Esophagus squamous epithelium (tissue), 5 donors: Measurements from ENCODE around the gene SPG11. TPM values are rescaled to one million over a fixed set of nuclear protein-coding genes. Genes with fewer than 3 reads are reported as not detected.

Source experiments
- DNase-seq: peaks from one replicate; lab custom pipeline; 2025; lab: John Stamatoyannopoulos, UW
- H3K27ac ChIP-seq, 4 donors: fragments of 200-600 bp; sonication (generic); one replicate each; pipeline ENCODE4 v1.5.1; 2016 to 2019; ENCODE audit warnings: mild to moderate bottlenecking in 1 of 4
- H3K27me3 ChIP-seq, 4 donors: fragments of 200-600 bp; sonication (generic); 1 replicate in 3 of 4; 2 replicates in 1 of 4; pipeline versions ENCODE4 v1.5.1 to v1.6.0; 2017 to 2021; ENCODE audit warnings: antibody characterized with exemption in 1 of 4
- H3K36me3 ChIP-seq, 3 donors: fragments of 200-600 bp; sonication (generic); one replicate each; pipeline ENCODE4 v1.5.1; 2016 to 2019
- H3K4me1 ChIP-seq, 3 donors: fragments of 200-600 bp; sonication (generic); one replicate each; pipeline ENCODE4 v1.5.1; 2017 to 2019
- H3K4me3 ChIP-seq, 4 donors: fragments of 200-600 bp; sonication (generic); 1 replicate in 3 of 4; 2 replicates in 1 of 4; pipeline ENCODE4 v1.5.1; 2016 to 2019; ENCODE audit warnings: mild to moderate bottlenecking in 2 of 4, moderate library complexity in 1 of 4
- H3K9me3 ChIP-seq, 3 donors: fragments of 200-600 bp; sonication (generic); one replicate each; pipeline ENCODE4 v1.5.1; 2016 to 2019
- CTCF ChIP-seq, 6 experiments: fragments of 450-650 bp in 4 of 6; fragments of 200-600 bp in 2 of 6; sonication (generic) in 2 of 6; IDR thresholded peaks; one replicate each; pipeline ENCODE4 v1.5.1; 2016 to 2019; ENCODE audit warnings: antibody characterized with exemption in 6 of 6, mild to moderate bottlenecking in 4 of 6, moderate library complexity in 4 of 6
- POLR2A ChIP-seq, 4 donors: fragments of 450-650 bp; IDR thresholded peaks; one replicate each; pipeline ENCODE4 v1.6.1; 2017; ENCODE audit warnings: antibody characterized with exemption in 4 of 4, mild to moderate bottlenecking in 4 of 4, moderate library complexity in 3 of 4
- WGBS, 2 donors: methylation state at CpG; one replicate each; pipeline ENCODE4 v1.1.5; 2018; 5-methylcytosine and 5-hydroxymethylcytosine counted together
- intact Hi-C: fragments of 100-400 bp; cut with DNase I; formaldehyde crosslinking; loops from one replicate; pipeline ENCODE4 v1.15.0; 2022
- total RNA-seq, 4 donors: library from RNA; depleted of rRNA; stranded (reverse); fragments of >200 nt; gene quantifications; one replicate each; pipeline ENCODE4 v1.1.0, GENCODE V29; 2016
- donor health status: DM: yes; HTN: yes; CAD: no.

Gene SPG11
- total RNA-seq, result 10 to 100 TPM; 43.9 to 84.3 (median 50.0) TPM

GRCh38 chr15:44663410-44664308, at the start of gene SPG11:
Gene SPG11, minus strand, starts transcription at chr15:44663662. Its CDS starts 15 bp downstream, at chr15:44663647.
- DNase-seq, result peak; percentile 88
- H3K27ac ChIP-seq, result peak within 1 kb of the TSS; percentile 98 to 100 (median 98)
- TF ChIP-seq POLR2A (IDR thresholded peaks at IDR 0.05) (peak in 3 of 4 donors; percentile 65 to 96 (median 85)), CTCF (IDR thresholded peaks at IDR 0.05) (peak; percentile 91 to 99 (median 98))
- peak within 1 kb of the TSS; percentile 96 to 100 (median 100) for H3K4me3 ChIP-seq
- intact Hi-C loops, result loop anchor here (10.0 kb wide), 1 partner anchor 71 kb away; the partner anchor contains the start of gene TRIM69
- WGBS, 2 donors, result 12% methylated on average over 31 to 36 of the region's 53 CpGs
- no peaks in the 10 kb centered on the region for H3K27me3 ChIP-seq
- H3K9me3 ChIP-seq, result no peaks in the 10 kb centered on the region
- H3K36me3 ChIP-seq, result peaks cover 0 to 19% (median 0%) of the 10 kb centered on the region in 3 donors
- peaks cover 9 to 36% (median 10%) of the 10 kb centered on the region in 3 donors for H3K4me1 ChIP-seq

GRCh38 chr15:44712346-44713005, 49.0 kb upstream of the SPG11 start:
- no peaks in the 10 kb centered on the region for H3K9me3 ChIP-seq
- TF ChIP-seq CTCF (IDR thresholded peaks at IDR 0.05), result no peak
- peak in 1 of 4 donors; percentile 74 for TF ChIP-seq POLR2A (IDR thresholded peaks at IDR 0.05)
- H3K4me3 ChIP-seq, result peak overlapping the region; percentile 81 to 99 (median 92)
- no peak for DNase-seq
- intact Hi-C loops, result no loop called here
- 4 to 6% methylated on average over 19 to 20 of the region's 24 CpGs for WGBS, 2 donors
- peaks cover 6 to 33% (median 23%) of the 10 kb centered on the region in 3 donors for H3K36me3 ChIP-seq
- peaks cover 9 to 62% (median 24%) of the 10 kb centered on the region in 3 donors for H3K4me1 ChIP-seq
- H3K27ac ChIP-seq, result peak overlapping the region; percentile 97 to 100 (median 100)
- no peaks in the 10 kb centered on the region for H3K27me3 ChIP-seq

- H3K4me3 ChIP-seq, result peak overlapping the region; percentile 81 to 99 (median 92)
- H3K9me3 ChIP-seq, result no peaks in the 10 kb centered on the region
- H3K36me3 ChIP-seq, result peaks cover 6 to 27% (median 17%) of the 10 kb centered on the region in 3 donors
- no peak for DNase-seq
- intact Hi-C loops, result no loop called here
- no peaks in the 10 kb centered on the region for H3K27me3 ChIP-seq
- 0 to 1% methylated on average over 12 to 14 of the region's 46 CpGs for WGBS, 2 donors
- H3K27ac ChIP-seq, result peak overlapping the region; percentile 97 to 100 (median 100)
- no peak for TF ChIP-seq CTCF (IDR thresholded peaks at IDR 0.05)
- TF ChIP-seq POLR2A (IDR thresholded peaks at IDR 0.05), result no peak
- H3K4me1 ChIP-seq, result peaks cover 9 to 59% (median 24%) of the 10 kb centered on the region in 3 donors
These were observed 48.4 kb upstream of the SPG11 start for GRCh38 chr15:44711743-44712345.

- intact Hi-C loops, result no loop called here
- Histone ChIP-seq H3K4me1 (peaks cover 9 to 53% (median 20%) of the 10 kb centered on the region in 3 donors), H3K9me3 (no peaks in the 10 kb centered on the region), H3K4me3 (peak within 1 kb of the TSS; percentile 81 to 99 (median 92)), H3K27ac (peak within 1 kb of the TSS; percentile 97 to 100 (median 100)), H3K27me3 (no peaks in the 10 kb centered on the region), H3K36me3 (peaks cover 6 to 21% (median 10%) of the 10 kb centered on the region in 3 donors)
- TF ChIP-seq CTCF (IDR thresholded peaks at IDR 0.05) (peak in 2 of 6 experiments; percentile 13 to 39), POLR2A (IDR thresholded peaks at IDR 0.05) (peak; percentile 49 to 100 (median 96))
- 0 to 1% methylated on average over 2 to 25 of the region's 37 CpGs for WGBS, 2 donors
- peak; percentile 72 for DNase-seq
These were observed 47.8 kb upstream of the SPG11 start, which contains the start of the genes B2M and PATL2 for GRCh38 chr15:44711096-44711742. Gene B2M, plus strand, starts transcription at chr15:44711517. Its CDS starts 30 bp downstream, at chr15:44711547. Gene PATL2, minus strand, starts transcription at chr15:44711323. Its CDS starts 34,833 bp downstream, at chr15:44676490.
